Fibroblast of villous mesenchyme (primary cell): Measurements from ENCODE around the gene TEX14. TPM values are rescaled to one million over a fixed set of nuclear protein-coding genes. Genes with fewer than 3 reads are reported as not detected.
A peak's percentile ranks its signal among the peaks of the same experiment; 100 is the strongest.

Experiments used
- DNase-seq: peaks from one replicate; pipeline ENCODE4 v3.0.0-alpha.2; 2010; ENCODE audit warnings: low read depth
- H3K4me3 ChIP-seq: 2 replicates; pipeline ENCODE4 v1.5.1; 2011; ENCODE audit warnings: low read depth, mild to moderate bottlenecking, low read length
- total RNA-seq: library from RNA; depleted of rRNA; stranded (reverse); fragments of >200 nt; gene quantifications from 2 replicates; pipeline ENCODE4 v1.2.3, GENCODE V29; 2012
- TF ChIP-seq, protein P1 (sequence below): IDR thresholded peaks from 2 replicates; pipeline ENCODE4 v1.5.1; 2012; ENCODE audit warnings: low read depth, mild to moderate bottlenecking, low read length; ENCODE audit not compliant: insufficient read depth

Gene TEX14
- total RNA-seq, 1 donor: 0.43 TPM

DNA sequence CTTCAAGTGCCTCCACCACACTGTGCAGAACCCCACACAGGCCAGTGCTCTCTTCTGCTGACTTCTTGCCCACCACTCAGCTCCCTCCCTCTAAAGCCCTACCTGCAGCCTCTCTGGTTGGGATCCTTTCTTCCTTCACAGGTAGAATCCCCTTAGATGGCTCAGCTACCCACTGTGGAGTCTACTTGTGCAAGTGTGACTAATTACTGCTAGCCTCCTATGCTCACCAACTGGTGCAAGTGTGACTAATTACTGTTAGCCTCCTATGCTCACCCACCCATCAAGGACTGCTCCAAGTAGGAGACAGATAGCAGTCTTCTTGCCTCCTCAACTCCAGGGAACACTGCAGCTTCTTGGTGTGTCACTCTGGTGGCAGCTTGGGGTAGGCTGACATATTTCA is 43.6 kb downstream of the TEX14 start:
- no peak overlapping the region for H3K4me3 ChIP-seq
- TF ChIP-seq, protein P1, sequence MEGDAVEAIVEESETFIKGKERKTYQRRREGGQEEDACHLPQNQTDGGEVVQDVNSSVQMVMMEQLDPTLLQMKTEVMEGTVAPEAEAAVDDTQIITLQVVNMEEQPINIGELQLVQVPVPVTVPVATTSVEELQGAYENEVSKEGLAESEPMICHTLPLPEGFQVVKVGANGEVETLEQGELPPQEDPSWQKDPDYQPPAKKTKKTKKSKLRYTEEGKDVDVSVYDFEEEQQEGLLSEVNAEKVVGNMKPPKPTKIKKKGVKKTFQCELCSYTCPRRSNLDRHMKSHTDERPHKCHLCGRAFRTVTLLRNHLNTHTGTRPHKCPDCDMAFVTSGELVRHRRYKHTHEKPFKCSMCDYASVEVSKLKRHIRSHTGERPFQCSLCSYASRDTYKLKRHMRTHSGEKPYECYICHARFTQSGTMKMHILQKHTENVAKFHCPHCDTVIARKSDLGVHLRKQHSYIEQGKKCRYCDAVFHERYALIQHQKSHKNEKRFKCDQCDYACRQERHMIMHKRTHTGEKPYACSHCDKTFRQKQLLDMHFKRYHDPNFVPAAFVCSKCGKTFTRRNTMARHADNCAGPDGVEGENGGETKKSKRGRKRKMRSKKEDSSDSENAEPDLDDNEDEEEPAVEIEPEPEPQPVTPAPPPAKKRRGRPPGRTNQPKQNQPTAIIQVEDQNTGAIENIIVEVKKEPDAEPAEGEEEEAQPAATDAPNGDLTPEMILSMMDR: no peak
- no peak for DNase-seq

GRCh38 chr17:58643147-58643546 is 48.7 kb downstream of the TEX14 start:
- H3K4me3 ChIP-seq: no peak overlapping the region
- TF ChIP-seq, protein P1: no peak
- peak; percentile 34 for DNase-seq

- TF ChIP-seq, protein P1: no peak
- H3K4me3 ChIP-seq: no peak overlapping the region
- no peak for DNase-seq
These were observed 49.9 kb downstream of the TEX14 start for GRCh38 chr17:58641887-58642311.

- TF ChIP-seq, protein P1: no peak
- peak; percentile 16 for DNase-seq
- H3K4me3 ChIP-seq: no peak overlapping the region
These were observed 51.6 kb downstream of the TEX14 start for GRCh38 chr17:58640202-58640601.

- TF ChIP-seq, protein P1: no peak
- no peak for DNase-seq
- H3K4me3 ChIP-seq: no peak overlapping the region
These were observed 52.2 kb downstream of the TEX14 start for GRCh38 chr17:58639681-58640080.

GRCh38 chr17:58637011-58637570 is 54.8 kb downstream of the TEX14 start:
- no peak overlapping the region for H3K4me3 ChIP-seq
- TF ChIP-seq, protein P1: no peak
- no peak for DNase-seq
